ENCODE results near the gene UBE2QL1. TPM values are rescaled to one million over a fixed set of nuclear protein-coding genes. Genes with fewer than 3 reads are reported as not detected.

The UBE2QL1 gene
- total RNA-seq, 1 experiment from 2014 or later, result not detected

GRCh38 chr5:6453937-6454560 lies 5.4 kb downstream of the UBE2QL1 start:
- no peak for DNase-seq
- Mint-ChIP-seq H3K27ac (ENCODE audit: unreplicated experiment) (no peak overlapping the region), H3K4me3 (ENCODE audit: low read depth, unreplicated experiment) (no peak overlapping the region), H3K36me3 (ENCODE audit: insufficient read depth, unreplicated experiment) (no peaks in the 10 kb centered on the region), H3K9me3 (ENCODE audit: low read depth, unreplicated experiment) (no peaks in the 10 kb centered on the region), H3K27me3 (ENCODE audit: unreplicated experiment) (peaks cover 56% of the 10 kb centered on the region), H3K4me1 (ENCODE audit: low read depth, unreplicated experiment) (no peaks in the 10 kb centered on the region)
- CTCF ChIA-PET, result no interaction called here
- BruUV-seq (replicated peaks), result no TSS peak
- no peak for TF ChIP-seq CTCF (IDR thresholded peaks at IDR 0.05; ENCODE audit: unreplicated experiment)
- intact Hi-C loops (cut with micrococcal nuclease; ENCODE audit: unreplicated experiment), result no loop called here

GRCh38 chr5:6454628-6455053 lies 6.0 kb downstream of the UBE2QL1 start:
- no peak for TF ChIP-seq CTCF (IDR thresholded peaks at IDR 0.05; ENCODE audit: unreplicated experiment)
- no peak overlapping the region for H3K27ac Mint-ChIP-seq (ENCODE audit: unreplicated experiment)
- no peaks in the 10 kb centered on the region for H3K4me1 Mint-ChIP-seq (ENCODE audit: low read depth, unreplicated experiment)
- no peak overlapping the region for H3K4me3 Mint-ChIP-seq (ENCODE audit: low read depth, unreplicated experiment)
- DNase-seq, result no peak
- CTCF ChIA-PET, result no interaction called here
- no peaks in the 10 kb centered on the region for H3K36me3 Mint-ChIP-seq (ENCODE audit: insufficient read depth, unreplicated experiment)
- H3K27me3 Mint-ChIP-seq (ENCODE audit: unreplicated experiment), result peaks cover 56% of the 10 kb centered on the region
- BruUV-seq (replicated peaks), result no TSS peak
- intact Hi-C loops (cut with micrococcal nuclease; ENCODE audit: unreplicated experiment), result no loop called here
- H3K9me3 Mint-ChIP-seq (ENCODE audit: low read depth, unreplicated experiment), result no peaks in the 10 kb centered on the region

GRCh38 chr5:6455571-6456200 lies 7.0 kb downstream of the UBE2QL1 start:
- no peak overlapping the region for H3K4me3 Mint-ChIP-seq (ENCODE audit: low read depth, unreplicated experiment)
- no peak for TF ChIP-seq CTCF (IDR thresholded peaks at IDR 0.05; ENCODE audit: unreplicated experiment)
- no peaks in the 10 kb centered on the region for H3K36me3 Mint-ChIP-seq (ENCODE audit: insufficient read depth, unreplicated experiment)
- peaks cover 56% of the 10 kb centered on the region for H3K27me3 Mint-ChIP-seq (ENCODE audit: unreplicated experiment)
- no peaks in the 10 kb centered on the region for H3K4me1 Mint-ChIP-seq (ENCODE audit: low read depth, unreplicated experiment)
- H3K9me3 Mint-ChIP-seq (ENCODE audit: low read depth, unreplicated experiment), result no peaks in the 10 kb centered on the region
- DNase-seq, result no peak
- CTCF ChIA-PET, result no interaction called here
- intact Hi-C loops (cut with micrococcal nuclease; ENCODE audit: unreplicated experiment), result no loop called here
- no TSS peak for BruUV-seq (replicated peaks)
- no peak overlapping the region for H3K27ac Mint-ChIP-seq (ENCODE audit: unreplicated experiment)

- TF ChIP-seq CTCF (IDR thresholded peaks at IDR 0.05; ENCODE audit: unreplicated experiment), result no peak
- DNase-seq, result no peak
- Mint-ChIP-seq H3K27ac (ENCODE audit: unreplicated experiment) (no peak overlapping the region), H3K4me3 (ENCODE audit: low read depth, unreplicated experiment) (no peak overlapping the region), H3K4me1 (ENCODE audit: low read depth, unreplicated experiment) (no peaks in the 10 kb centered on the region), H3K27me3 (ENCODE audit: unreplicated experiment) (peaks cover 56% of the 10 kb centered on the region), H3K36me3 (ENCODE audit: insufficient read depth, unreplicated experiment) (no peaks in the 10 kb centered on the region), H3K9me3 (ENCODE audit: low read depth, unreplicated experiment) (no peaks in the 10 kb centered on the region)
- intact Hi-C loops (cut with micrococcal nuclease; ENCODE audit: unreplicated experiment), result no loop called here
- CTCF ChIA-PET, result no interaction called here
- no TSS peak for BruUV-seq (replicated peaks)
These were observed 8.2 kb downstream of the UBE2QL1 start for GRCh38 chr5:6456766-6457370.
